GM13977 (cell line): ENCODE data around the gene NCOA1.

ENCODE experiments used
- DNase-seq: peaks from one replicate; pipeline ENCODE4 v3.0.0; 2012; ENCODE audit warnings: low spot score
- in situ Hi-C: fragments of 300-500 bp; cut with MboI; formaldehyde crosslinking; loops from one replicate; pipeline ENCODE4 v1.12.0; 2022; ENCODE audit warnings: low sequenced_read_pairs, low pct_unique_long_range_greater_than_20kb, mixed read lengths, inconsistent platforms; ENCODE audit not compliant: unreplicated experiment
- TF ChIP-seq, protein P1 (sequence below): IDR thresholded peaks from 2 replicates; pipeline ENCODE4 v1.5.1; 2012; ENCODE audit warnings: mild to moderate bottlenecking, control low read depth; ENCODE audit not compliant: insufficient read depth; ENCODE audit errors: extremely low read depth, missing control alignments

The NCOA1 gene

DNA sequence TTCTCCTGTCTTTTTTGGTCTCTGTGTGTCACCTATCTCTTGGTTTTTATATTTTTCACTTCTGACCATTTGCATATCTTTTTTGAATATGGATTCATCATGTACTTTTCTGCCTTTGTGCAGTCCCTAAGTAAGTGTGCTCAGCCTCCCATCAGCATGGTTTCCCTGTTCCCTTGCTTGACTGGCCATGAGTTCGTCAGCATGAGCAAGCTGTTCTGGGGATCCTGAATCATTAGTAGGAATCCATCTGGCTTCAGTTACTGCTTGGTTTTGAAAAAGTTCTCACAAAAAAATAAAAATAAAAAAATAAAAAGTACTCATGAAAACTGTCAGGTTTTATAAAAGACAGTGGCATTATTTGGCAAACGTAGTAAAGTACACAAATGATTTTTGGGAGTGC lies 144.1 kb downstream of the NCOA1 start:
- no peak for DNase-seq
- TF ChIP-seq, protein P1, sequence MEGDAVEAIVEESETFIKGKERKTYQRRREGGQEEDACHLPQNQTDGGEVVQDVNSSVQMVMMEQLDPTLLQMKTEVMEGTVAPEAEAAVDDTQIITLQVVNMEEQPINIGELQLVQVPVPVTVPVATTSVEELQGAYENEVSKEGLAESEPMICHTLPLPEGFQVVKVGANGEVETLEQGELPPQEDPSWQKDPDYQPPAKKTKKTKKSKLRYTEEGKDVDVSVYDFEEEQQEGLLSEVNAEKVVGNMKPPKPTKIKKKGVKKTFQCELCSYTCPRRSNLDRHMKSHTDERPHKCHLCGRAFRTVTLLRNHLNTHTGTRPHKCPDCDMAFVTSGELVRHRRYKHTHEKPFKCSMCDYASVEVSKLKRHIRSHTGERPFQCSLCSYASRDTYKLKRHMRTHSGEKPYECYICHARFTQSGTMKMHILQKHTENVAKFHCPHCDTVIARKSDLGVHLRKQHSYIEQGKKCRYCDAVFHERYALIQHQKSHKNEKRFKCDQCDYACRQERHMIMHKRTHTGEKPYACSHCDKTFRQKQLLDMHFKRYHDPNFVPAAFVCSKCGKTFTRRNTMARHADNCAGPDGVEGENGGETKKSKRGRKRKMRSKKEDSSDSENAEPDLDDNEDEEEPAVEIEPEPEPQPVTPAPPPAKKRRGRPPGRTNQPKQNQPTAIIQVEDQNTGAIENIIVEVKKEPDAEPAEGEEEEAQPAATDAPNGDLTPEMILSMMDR = no peak
- in situ Hi-C loops = no loop called here

DNA sequence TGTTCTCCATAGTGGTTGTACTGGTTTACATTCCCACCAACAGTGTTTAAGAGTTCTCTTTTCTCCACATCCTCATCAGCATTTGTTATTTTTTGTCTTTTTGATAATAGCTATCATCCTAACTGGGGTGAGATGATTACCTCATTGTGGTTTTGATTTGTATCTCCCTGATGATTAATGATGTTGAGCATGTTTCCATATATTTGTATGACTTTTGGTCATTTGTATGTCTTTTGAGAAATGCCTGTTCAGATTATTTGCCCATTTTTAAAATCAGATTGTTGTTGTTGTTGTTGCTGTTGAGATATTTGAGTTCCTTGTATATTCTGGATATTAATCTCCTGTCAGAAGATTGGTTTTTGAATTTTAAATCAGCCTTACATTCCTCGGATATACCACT lies 147.5 kb downstream of the NCOA1 start:
- in situ Hi-C loops = no loop called here
- TF ChIP-seq, protein P1 = no peak
- DNase-seq = no peak

DNA sequence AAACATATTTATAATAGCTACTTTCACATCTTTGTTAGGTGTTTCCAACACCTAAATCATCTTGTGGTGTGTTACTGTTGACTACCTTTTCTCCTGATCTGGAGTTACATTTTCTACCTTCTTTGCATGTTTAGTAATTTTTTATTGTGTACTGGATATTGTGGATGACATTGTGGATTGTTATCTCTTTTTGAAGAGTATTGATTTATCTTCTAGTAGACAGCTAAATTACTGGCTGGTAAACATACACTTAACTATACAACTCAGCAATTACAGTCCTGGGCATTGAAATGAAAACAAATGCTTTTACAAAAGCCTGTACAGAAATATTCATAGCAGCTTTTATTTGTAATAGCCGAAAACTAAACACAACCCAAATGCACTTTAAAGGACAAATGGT lies 151.3 kb downstream of the NCOA1 start:
- no peak for DNase-seq
- TF ChIP-seq, protein P1 = no peak
- in situ Hi-C loops = no loop called here

DNA sequence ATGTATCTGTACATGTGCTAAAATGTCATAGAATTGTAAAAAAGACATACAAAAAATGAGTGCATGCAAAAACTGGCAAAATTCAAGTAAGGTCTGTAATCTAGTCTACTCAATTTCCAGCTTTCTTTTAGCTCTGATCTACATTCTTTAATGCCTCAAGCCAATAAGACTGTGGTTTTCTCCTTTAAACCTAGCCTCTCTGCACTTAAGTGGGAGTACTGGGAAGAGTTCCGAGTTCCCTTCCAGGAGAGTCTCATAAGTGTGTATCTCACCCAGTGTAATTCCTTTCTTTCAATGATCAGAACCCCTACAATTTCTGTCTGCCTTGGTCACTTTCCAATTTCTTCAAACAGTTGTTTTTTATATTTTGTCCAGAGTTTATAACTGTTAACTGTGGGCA lies 152.0 kb downstream of the NCOA1 start:
- TF ChIP-seq, protein P1 = no peak
- DNase-seq = no peak
- in situ Hi-C loops = no loop called here

DNA sequence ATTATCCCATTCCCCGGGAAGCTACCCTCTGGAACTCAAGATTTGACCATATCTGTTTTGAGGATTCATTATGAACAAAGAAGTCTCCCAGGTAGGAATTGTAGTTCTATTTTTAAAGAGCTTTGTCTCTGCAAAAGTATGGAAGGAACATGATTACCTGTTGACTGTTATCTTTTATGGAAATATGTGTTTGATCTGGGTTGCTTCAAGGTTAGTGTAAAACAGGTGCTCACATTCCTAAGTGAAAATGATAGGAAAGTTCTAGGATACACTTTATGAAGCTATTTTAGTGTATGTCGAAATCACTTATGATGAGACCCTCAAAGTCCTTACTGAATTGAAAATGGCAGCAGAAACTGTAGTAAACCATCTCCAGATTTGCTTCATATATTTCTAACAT lies 153.0 kb downstream of the NCOA1 start:
- TF ChIP-seq, protein P1 = no peak
- DNase-seq = no peak
- in situ Hi-C loops = no loop called here

DNA sequence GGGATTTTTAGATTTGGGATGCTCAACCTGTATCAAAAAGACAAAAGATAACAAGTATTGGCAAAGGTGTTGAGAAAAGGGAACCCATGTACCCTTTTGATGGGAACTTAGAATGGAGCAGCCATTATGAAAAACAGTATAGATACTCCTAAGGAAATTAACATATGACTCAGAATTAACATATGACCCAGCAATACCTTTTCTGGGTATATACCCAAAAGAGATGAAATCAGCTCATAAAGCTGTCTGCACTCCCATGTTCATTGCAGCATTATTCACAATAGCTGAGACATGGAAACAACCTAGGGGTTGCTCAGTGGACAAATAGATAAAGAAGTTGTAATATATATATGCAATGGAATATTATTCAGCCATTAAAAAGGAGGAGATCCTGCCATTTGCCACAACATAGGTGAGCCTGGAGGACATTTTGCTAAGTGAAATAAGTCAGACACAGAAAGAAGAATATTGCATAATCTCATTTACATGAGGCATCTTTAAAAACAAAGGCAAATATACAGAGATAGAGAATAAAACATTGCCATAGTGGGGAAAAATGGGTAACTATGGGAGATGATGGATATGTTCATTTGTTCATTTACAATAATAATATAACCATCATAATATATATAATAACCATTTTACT lies 160.1 kb downstream of the NCOA1 start:
- in situ Hi-C loops = no loop called here
- TF ChIP-seq, protein P1 = no peak
- no peak for DNase-seq

DNA sequence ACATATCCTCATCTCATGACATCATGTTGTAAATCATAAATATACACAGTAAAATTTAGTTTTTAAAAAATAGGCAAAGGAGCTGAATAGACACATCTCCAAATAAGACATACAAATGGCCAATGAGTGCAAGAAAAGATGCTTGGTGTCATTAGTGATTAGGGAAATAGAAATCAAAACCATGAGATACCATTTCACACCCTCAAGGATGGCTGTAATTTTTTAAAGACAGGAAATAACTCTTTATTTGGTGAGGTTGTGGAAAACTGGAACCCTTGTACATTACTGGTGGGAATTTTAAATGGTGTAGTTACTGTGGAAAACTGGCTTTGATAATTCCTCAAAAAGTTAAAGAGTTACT lies 160.6 kb downstream of the NCOA1 start:
- in situ Hi-C loops = no loop called here
- no peak for DNase-seq
- TF ChIP-seq, protein P1 = no peak
